Measurements from ENCODE around the gene CHAT. TPM values are rescaled to one million over a fixed set of nuclear protein-coding genes. Genes with fewer than 3 reads are reported as not detected.

The CHAT gene
- total RNA-seq, 1 donor from 2014 or later = not detected

DNA sequence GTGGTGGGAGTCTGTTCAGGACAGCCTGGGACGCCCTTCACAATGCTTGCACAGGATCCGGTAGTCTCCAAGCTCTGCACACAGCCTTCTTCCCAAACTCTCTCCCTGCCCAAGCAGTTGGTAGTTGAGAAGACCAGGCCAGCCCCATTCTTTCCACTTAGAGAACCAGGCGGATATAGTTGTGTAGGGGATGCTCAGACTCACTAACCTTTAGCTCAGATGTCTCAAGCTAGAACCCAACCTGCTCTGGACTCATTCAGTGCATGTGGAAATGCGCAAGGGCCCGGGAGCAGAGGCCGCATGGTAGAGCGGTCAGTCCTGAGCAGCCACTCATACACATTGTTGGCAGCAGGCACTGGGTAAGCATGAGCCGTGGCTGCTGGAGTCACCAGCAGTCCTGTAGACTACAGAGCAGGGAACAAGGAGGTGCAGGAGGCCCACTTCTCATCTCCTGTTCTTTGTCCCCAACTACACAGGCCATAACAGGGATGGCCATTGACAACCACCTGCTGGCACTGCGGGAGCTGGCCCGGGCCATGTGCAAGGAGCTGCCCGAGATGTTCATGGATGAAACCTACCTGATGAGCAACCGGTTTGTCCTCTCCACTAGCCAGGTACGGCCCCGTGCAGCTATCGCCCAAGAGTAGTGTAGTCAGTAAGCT, 48.5 kb downstream of the CHAT start:
- no peak overlapping the region for H3K4me3 Mint-ChIP-seq
- H3K9ac ChIP-seq = no peak overlapping the region
- H4K20me1 ChIP-seq (ENCODE audit: low read depth) = no peaks in the 10 kb centered on the region
- no peak overlapping the region for H3K4me2 ChIP-seq
- no peaks in the 10 kb centered on the region for H3K4me1 ChIP-seq
- no peaks in the 10 kb centered on the region for H3K79me2 ChIP-seq (ENCODE audit: low read depth)
- H3K27me3 ChIP-seq = peaks cover 32% of the 10 kb centered on the region
- H3K36me3 Mint-ChIP-seq = no peaks in the 10 kb centered on the region
- H3F3A ChIP-seq (ENCODE audit: low read depth) = no peaks in the 10 kb centered on the region
- H3K27ac Mint-ChIP-seq = no peak overlapping the region
- peaks cover 9% of the 10 kb centered on the region for H3K27me3 Mint-ChIP-seq (ENCODE audit: insufficient read depth, low read depth)
- no peaks in the 10 kb centered on the region for H3K36me3 ChIP-seq
- no peak overlapping the region for H2AFZ ChIP-seq (replicated peaks)
- no peak overlapping the region for H3K4me3 ChIP-seq
- no peaks in the 10 kb centered on the region for H3K4me1 Mint-ChIP-seq
- DNase-seq (ENCODE audit: low spot score) = no peak
- H3K9me3 Mint-ChIP-seq = peaks cover 11% of the 10 kb centered on the region
- H3K27ac ChIP-seq = no peak overlapping the region
- H3K9me3 ChIP-seq (ENCODE audit: low read depth) = peaks cover 9% of the 10 kb centered on the region
- TF ChIP-seq EZH2phosphoT487 (IDR thresholded peaks at IDR 0.05) (no peak), EZH2 (IDR thresholded peaks at IDR 0.05) (no peak)
- TF ChIP-seq, protein P1, sequence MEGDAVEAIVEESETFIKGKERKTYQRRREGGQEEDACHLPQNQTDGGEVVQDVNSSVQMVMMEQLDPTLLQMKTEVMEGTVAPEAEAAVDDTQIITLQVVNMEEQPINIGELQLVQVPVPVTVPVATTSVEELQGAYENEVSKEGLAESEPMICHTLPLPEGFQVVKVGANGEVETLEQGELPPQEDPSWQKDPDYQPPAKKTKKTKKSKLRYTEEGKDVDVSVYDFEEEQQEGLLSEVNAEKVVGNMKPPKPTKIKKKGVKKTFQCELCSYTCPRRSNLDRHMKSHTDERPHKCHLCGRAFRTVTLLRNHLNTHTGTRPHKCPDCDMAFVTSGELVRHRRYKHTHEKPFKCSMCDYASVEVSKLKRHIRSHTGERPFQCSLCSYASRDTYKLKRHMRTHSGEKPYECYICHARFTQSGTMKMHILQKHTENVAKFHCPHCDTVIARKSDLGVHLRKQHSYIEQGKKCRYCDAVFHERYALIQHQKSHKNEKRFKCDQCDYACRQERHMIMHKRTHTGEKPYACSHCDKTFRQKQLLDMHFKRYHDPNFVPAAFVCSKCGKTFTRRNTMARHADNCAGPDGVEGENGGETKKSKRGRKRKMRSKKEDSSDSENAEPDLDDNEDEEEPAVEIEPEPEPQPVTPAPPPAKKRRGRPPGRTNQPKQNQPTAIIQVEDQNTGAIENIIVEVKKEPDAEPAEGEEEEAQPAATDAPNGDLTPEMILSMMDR (IDR thresholded peaks at IDR 0.05) = no peak

DNA sequence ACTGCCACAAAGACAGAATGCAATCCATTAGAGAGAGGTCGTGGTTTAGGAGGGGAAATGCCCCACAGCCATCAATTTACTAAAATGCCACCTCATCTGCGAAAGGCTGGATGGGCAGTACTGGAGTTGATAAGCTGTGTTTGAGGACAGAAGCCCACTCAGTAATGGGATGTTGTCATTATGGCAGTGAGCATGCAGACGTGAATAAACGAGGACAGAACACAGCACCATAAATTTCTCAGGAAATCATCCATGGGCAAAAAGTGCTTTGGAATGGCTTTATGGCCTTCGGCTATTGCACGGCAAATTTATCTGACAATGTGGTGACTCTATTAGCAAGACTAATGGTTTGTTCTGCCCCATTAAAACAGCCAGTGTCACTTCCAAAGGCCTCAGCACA, 49.8 kb downstream of the CHAT start:
- Mint-ChIP-seq H3K9me3 (peaks cover 10% of the 10 kb centered on the region), H3K4me3 (no peak overlapping the region)

DNA sequence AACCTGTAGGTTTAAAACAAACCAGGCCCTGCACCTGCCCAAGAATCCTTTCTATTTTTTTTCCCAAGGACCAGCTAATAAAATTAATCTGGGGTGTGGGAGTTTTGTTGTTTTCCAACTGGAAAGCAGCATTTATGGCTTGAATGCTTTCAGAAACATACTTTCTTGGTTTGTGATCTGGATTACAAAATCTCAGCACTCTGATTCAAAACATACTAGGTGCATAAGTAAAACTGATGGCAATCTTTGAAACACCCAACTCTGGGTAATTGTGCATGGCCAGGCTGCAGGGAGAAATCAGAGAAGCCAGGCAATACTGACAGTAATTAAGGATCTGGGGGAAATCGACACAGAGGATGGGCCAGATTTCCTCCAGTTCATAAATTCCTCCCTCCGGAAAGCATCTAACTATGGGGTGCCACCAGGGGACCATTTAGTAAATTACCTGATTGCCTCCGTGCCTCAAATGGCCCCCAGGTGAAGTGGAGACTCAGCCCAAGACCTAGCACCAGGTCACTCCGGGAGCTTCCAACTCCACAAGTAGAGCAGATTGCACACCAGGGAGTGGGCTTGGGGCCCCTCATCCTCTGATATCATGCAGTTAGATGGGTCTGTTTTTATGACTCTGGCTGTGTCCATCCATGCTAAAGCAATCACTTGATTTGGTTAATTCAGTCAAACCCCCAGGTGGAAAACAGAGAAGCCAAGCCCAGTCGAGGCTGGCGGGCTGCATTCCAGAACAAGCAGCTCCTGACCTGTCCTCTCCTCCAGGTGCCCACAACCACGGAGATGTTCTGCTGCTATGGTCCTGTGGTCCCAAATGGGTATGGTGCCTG, 50.4 kb downstream of the CHAT start:
- H3K27me3 Mint-ChIP-seq (ENCODE audit: insufficient read depth, low read depth) = peaks cover 10% of the 10 kb centered on the region
- H3K4me1 Mint-ChIP-seq = no peaks in the 10 kb centered on the region
- no peak overlapping the region for H3K27ac Mint-ChIP-seq
- H3K27ac ChIP-seq = no peak overlapping the region
- no peak overlapping the region for H3K4me3 Mint-ChIP-seq
- peaks cover under 1% of the 10 kb centered on the region for H3K9me3 ChIP-seq (ENCODE audit: low read depth)
- H2AFZ ChIP-seq (replicated peaks) = no peak overlapping the region
- no peak overlapping the region for H3K4me2 ChIP-seq
- H3K4me3 ChIP-seq = no peak overlapping the region
- H3K36me3 Mint-ChIP-seq = no peaks in the 10 kb centered on the region
- peaks cover 51% of the 10 kb centered on the region for H3K27me3 ChIP-seq
- no peak for TF ChIP-seq EZH2 (IDR thresholded peaks at IDR 0.05)
- TF ChIP-seq EZH2phosphoT487 (IDR thresholded peaks at IDR 0.05) = no peak
- TF ChIP-seq, protein P1 (IDR thresholded peaks at IDR 0.05) = no peak
- no peaks in the 10 kb centered on the region for H3K4me1 ChIP-seq
- no peaks in the 10 kb centered on the region for H4K20me1 ChIP-seq (ENCODE audit: low read depth)
- no peaks in the 10 kb centered on the region for H3K79me2 ChIP-seq (ENCODE audit: low read depth)
- H3K36me3 ChIP-seq = no peaks in the 10 kb centered on the region
- H3K9me3 Mint-ChIP-seq = peaks cover 4% of the 10 kb centered on the region
- H3K9ac ChIP-seq = no peak overlapping the region
- no peak for DNase-seq (ENCODE audit: low spot score)
- no peaks in the 10 kb centered on the region for H3F3A ChIP-seq (ENCODE audit: low read depth)

More for the DNA sequence above, 49.8 kb downstream of the CHAT start:
- H3K9ac ChIP-seq = no peak overlapping the region
- no peaks in the 10 kb centered on the region for H3K36me3 Mint-ChIP-seq
- no peaks in the 10 kb centered on the region for H4K20me1 ChIP-seq (ENCODE audit: low read depth)
- TF ChIP-seq, protein P1 (IDR thresholded peaks at IDR 0.05) = no peak
- TF ChIP-seq EZH2 (IDR thresholded peaks at IDR 0.05) = no peak
- no peak for TF ChIP-seq EZH2phosphoT487 (IDR thresholded peaks at IDR 0.05)
- peaks cover 10% of the 10 kb centered on the region for H3K27me3 Mint-ChIP-seq (ENCODE audit: insufficient read depth, low read depth)
- no peak overlapping the region for H3K27ac Mint-ChIP-seq
- H3F3A ChIP-seq (ENCODE audit: low read depth) = no peaks in the 10 kb centered on the region
- H3K4me2 ChIP-seq = no peak overlapping the region
- H3K27ac ChIP-seq = no peak overlapping the region
- H3K4me3 ChIP-seq = no peak overlapping the region
- no peaks in the 10 kb centered on the region for H3K4me1 ChIP-seq
- no peaks in the 10 kb centered on the region for H3K36me3 ChIP-seq
- peaks cover 7% of the 10 kb centered on the region for H3K9me3 ChIP-seq (ENCODE audit: low read depth)
- H3K27me3 ChIP-seq = peaks cover 45% of the 10 kb centered on the region
- no peak for DNase-seq (ENCODE audit: low spot score)
- H3K79me2 ChIP-seq (ENCODE audit: low read depth) = no peaks in the 10 kb centered on the region
- no peaks in the 10 kb centered on the region for H3K4me1 Mint-ChIP-seq
- H2AFZ ChIP-seq (replicated peaks) = no peak overlapping the region
